ENCODE measurements around the gene SNX30.

DNA sequence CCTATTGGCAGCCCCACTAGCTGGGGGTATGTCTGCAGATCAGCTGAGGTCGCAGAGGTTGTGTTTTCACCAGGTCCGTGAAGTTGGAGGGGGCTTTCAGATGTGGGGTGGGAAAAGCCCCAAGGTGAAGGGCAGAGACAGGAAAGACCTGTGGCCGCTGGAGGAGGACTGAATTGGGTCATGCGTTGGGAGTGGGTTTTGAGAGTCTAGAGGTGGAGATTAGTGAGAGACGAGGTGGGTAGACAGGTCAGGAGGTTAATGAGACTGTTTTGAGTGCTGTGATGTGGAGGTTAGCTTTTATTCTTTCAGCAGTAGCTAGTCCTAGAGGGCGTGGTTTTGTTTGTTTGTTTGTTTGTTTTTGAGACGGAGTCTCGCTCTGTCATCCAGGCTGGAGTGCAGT is 10.3 kb downstream of the SNX30 start:
- no peak for TF ChIP-seq CTCF (conservative IDR thresholded peaks at IDR 0.05; ENCODE audit: low read length)
- no peak for TF ChIP-seq EZH2phosphoT487 (IDR thresholded peaks at IDR 0.05; ENCODE audit: borderline replicate concordance)
